DMS 273 treated with DMSO at 0.1 percent for 48 hours (cell line): ENCODE data around the gene KRTAP5-4.

ENCODE experiments used
- DNase-seq: peaks from one replicate; lab custom pipeline; 2025; lab: John Stamatoyannopoulos, UW

The KRTAP5-4 gene

DNA sequence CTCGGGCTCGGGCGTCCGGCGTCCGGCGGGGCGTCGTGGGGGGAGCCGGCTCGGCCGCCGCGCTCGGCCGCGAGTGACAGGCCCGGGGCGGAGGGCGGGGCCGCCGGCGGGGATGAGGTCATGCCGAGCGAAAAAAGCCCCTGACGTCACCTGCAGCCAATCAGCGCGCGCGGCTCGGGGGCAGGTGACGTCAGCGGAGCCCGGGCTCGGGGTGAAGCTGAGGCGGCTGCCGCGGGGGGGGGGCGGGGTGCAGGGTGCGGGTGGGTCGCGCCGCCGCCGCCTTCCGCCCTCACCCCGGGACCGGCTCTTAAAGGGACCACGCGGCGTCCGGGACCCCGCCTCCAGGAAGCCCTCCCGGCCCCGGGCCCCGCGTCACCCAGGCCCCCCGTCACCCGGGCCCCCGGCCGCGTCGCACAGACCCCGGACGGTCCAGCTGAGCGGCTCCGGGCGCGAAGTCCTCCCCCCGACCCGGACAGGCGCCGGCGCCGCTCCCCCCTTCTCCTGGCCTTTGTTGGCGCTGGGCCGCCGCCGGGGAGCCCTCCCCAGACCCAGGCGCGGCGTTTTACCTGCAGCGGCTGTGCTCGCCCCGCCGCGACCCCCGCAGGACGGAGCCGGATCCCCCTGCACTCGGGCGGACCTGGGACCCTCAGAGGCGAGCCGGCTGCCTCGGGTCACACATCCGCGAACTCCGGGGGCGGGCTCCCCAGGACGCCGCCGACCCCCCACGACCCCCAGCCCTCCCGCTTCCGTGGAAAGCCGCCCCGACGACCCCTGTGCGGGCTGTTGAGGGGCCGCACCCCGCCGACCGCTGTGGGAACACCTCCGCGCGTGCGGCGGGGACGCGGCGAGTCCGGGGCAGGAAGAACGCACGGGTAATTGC lies 49.5 kb downstream of the KRTAP5-4 start, which contains the start of gene DUSP8:
TSS of gene DUSP8 (minus strand) at position 75 of the 880 bp plus-strand sequence. CDS start 6,445 bp downstream, outside the sequence.
- no peak for DNase-seq

DNA sequence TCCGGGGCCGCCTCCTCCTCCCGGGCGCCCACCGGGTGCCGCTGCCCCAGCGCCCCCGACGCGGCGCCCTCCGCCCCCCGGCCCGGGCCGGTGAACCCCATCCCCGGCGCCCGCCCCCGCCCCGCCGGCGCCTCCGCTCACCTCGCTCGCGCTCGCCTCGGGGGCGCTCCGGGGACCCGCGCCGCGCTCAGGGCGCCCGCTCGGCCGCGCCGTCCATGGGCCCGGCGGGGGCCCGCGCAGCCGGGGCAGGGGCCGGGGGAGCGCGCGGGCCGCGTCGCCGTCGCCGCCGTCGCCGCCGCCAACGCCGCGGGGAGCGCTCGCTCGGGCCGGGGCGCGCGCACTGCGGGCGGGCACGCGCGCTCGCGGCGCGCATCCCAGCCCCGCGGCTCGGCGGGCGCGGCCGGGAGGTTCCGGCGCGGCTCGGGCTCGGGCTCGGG lies 50.2 kb downstream of the KRTAP5-4 start:
- DNase-seq = no peak
